Iris pigment epithelial cell (primary cell): Measurements from ENCODE around the gene GIPC2.
"Not testable (repeated sequence)": the region's sequence is repeated elsewhere in the genome, so short reads cannot be mapped to it uniquely, and the experiment has no call there.

Experiments
- DNase-seq: peaks from one replicate; pipeline ENCODE4 v3.0.0-alpha.2; 2011; ENCODE audit warnings: low read depth

The GIPC2 gene

GRCh38 chr1:78045926-78046778, at the start of gene GIPC2:
Gene GIPC2 (plus strand): TSS chr1:78045966. CDS start chr1:78046095, 129 bp downstream.
- peak; percentile 28 for DNase-seq

GRCh38 chr1:77996734-77997133, 49.0 kb upstream of the GIPC2 start:
- no peak for DNase-seq

GRCh38 chr1:78000536-78000935, 45.2 kb upstream of the GIPC2 start:
- DNase-seq, result not testable (repeated sequence)

GRCh38 chr1:78003070-78003746, 42.6 kb upstream of the GIPC2 start:
- no peak for DNase-seq

GRCh38 chr1:78003882-78004718, 41.7 kb upstream of the GIPC2 start:
- peak; percentile 84 for DNase-seq

GRCh38 chr1:78004719-78005447, 40.9 kb upstream of the GIPC2 start, which contains the start of gene DNAJB4:
Gene DNAJB4 (plus strand): TSS chr1:78004939. CDS start chr1:78005111, 172 bp downstream.
- DNase-seq, result peak; percentile 99

GRCh38 chr1:78005448-78005722, 40.4 kb upstream of the GIPC2 start:
- DNase-seq, result no peak

GRCh38 chr1:78005755-78006154, 40.0 kb upstream of the GIPC2 start:
- DNase-seq, result peak; percentile 91

GRCh38 chr1:78006521-78006920, 39.2 kb upstream of the GIPC2 start:
- no peak for DNase-seq

- DNase-seq, result no peak
Measured at GRCh38 chr1:78007677-78008341, 38.0 kb upstream of the GIPC2 start.

- DNase-seq, result no peak
Measured at GRCh38 chr1:78009276-78009675, 36.5 kb upstream of the GIPC2 start.

GRCh38 chr1:78009836-78010235, 35.9 kb upstream of the GIPC2 start:
- peak; percentile 36 for DNase-seq

GRCh38 chr1:78011050-78011449, 34.7 kb upstream of the GIPC2 start:
- no peak for DNase-seq

GRCh38 chr1:78015148-78015547, 30.6 kb upstream of the GIPC2 start:
- no peak for DNase-seq

- DNase-seq, result no peak
Measured at GRCh38 chr1:78019024-78019423, 26.7 kb upstream of the GIPC2 start.

GRCh38 chr1:78021134-78021533, 24.6 kb upstream of the GIPC2 start:
- DNase-seq, result not testable (repeated sequence)

GRCh38 chr1:78029793-78030192, 16.0 kb upstream of the GIPC2 start:
- DNase-seq, result no peak

- peak; percentile 63 for DNase-seq
Measured at GRCh38 chr1:78032996-78033796, 12.6 kb upstream of the GIPC2 start.

- no peak for DNase-seq
Measured at GRCh38 chr1:78033797-78034172, 12.0 kb upstream of the GIPC2 start.

GRCh38 chr1:78035121-78035520, 10.6 kb upstream of the GIPC2 start:
- DNase-seq, result peak; percentile 64
